NCI-H1930 (cell line): Measurements from ENCODE around the gene REEP2.

Experiments used
- DNase-seq, 2 experiments: peaks; one replicate each; lab custom pipeline; 2025; lab: John Stamatoyannopoulos, UW

Gene REEP2

DNA sequence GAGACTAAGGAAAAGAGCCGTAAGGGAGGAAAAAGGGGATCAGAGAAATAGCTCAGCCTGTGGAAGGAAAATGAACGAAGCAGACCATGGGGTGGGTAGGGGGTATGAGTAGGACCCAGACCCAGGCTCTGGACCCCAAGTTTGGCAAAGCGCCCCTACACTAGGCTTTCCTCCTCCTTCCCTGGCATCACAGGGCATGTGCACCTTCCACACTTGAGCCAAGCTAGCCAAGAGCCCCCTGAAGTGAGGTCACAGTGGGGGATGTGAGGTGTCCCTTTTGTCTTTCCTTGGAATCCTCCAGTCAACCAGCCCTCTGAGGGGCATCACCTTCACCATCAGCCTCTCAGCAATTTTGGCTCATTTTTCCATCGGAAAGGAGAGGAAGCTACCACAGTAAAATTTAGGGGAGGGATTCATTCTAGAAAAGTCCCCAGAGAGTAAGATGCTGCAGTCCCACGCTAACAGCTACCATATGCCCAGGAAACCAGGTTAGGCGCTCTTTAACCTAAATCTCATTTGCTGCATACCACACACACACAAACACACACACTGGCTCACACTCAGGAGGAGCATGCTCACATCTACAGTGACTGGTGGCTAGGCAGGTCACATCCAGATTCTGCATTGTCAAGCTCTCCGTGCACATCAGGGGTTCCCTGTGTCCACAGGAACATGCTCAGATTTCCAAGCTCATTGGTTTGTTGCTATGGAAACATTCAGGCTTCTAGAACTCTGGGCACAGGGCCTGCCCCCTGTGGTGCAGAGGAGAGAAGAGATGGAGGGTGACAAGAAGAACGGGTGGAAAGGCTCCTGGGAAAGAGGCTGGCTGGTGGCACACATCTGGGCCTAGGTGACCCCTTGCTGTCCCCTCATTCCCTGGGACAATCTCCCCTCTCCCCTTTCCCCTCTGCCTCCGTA, 9.9 kb downstream of the REEP2 start:
- peak; percentile 22 to 67 for DNase-seq

DNA sequence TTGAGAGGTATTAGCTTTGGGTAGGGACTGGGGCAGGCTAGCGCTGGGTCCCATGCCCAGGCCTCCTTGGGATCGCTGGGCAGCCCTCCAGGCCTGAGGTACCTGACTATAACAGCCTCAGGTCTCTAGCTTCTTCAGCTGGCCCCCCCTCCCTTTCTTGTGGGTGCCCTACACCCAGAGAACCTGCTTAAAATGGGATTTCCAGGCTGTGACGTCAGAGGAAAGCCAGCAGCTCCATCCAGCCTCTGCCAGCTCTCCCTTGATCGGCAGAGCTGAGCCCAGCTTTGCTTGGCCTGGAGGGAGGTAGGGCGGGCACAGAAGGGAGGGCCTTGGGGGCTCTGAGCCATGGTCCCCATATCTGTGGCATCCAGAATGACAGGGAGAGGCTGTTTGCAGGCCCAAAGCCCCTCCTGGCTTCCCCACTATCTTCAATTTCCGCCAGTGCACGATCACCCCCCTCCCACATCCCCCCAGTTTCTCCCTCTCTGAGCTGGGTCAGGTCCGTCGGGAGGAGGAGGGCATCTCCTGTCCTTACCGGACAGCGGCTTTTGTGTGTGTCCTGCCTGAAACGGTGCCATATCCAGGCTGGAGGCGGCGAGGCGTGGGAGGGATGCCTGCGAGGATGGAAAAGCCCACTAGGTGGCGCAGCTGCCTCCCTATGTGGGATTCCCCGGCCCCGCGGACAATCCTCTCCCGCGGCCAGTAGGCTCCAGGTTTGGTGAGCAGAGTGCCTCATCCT, 10.8 kb downstream of the REEP2 start:
- peak; percentile 40 to 74 for DNase-seq

DNA sequence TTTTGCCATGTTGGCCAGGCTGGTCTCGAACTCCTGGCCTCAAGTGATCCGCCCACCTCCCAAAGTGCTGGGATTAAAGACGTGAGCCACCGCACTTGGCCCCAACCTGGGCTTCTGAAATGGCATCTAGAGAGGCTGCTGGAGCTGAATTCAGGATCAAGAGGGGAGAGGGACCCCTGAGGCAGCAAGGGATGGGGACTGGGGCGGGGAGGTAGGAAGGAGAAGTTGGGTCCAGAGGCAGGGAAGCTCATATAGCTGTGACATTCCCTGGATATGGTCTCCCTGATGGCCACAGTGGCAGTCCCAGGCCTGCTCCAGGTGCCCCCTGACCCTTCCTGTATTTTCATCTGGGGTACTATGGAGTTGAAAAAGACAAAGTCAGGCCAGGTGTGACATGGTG, 12.1 kb downstream of the REEP2 start:
- no peak for DNase-seq

DNA sequence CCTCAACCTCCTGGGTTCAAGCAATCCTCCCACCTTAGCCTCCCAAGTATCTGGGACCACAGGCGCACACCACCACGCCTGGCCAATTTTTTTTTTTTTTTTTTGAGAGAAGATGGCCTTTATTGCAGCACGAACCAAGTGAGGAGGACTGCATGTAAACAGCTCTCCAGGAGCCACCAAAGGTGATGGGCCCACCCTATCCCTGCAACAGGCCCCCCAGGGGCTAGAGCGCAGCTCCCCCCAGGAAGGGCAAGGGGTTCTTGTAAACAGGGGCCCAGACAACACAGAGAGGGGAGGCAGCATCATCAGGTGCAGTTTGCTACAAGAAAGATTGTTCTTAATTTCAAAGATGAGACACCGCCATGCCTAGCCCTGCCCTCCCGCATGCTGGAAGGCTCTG, 13.9 kb downstream of the REEP2 start:
- DNase-seq: no peak

DNA sequence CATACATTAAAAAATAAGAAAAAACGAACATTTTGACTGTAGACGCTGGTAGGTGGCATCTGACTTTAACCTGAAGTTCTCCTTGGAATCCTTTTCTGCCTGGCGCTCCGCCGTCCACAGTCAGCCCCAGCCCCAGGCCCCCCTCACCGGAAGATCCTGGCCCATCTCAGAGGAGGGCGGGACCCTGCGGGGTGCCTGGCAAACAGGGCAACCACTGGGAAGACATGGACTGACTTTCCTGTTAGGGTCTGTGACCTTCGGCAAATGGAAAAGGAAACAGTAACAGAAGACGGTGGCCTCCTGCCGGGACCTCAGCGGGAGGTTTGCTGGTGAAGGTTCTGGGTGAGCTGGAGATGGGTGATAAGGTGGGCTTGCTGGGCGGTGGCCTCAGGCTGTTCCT, 14.7 kb downstream of the REEP2 start:
- no peak for DNase-seq

DNA sequence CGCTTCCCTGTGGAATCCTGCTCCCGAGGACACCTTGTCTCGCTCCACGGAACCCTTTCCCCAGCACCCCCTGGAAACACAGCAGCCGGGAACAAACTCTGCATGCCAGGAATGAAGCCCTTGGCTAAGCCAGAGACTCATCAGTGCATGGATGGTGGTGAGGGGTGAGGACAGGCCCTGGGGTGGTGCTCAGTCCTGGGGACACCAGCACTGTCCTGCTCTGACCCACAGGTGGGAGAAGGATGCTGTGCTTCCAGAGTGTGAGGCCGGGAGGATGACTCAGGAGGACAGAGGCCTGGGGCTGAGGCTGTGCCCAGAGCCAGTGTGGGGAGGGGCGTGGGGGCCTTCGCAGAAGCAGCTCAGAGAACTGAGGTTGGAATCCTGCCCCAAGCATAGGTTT, 15.3 kb downstream of the REEP2 start:
- DNase-seq: no peak

DNA sequence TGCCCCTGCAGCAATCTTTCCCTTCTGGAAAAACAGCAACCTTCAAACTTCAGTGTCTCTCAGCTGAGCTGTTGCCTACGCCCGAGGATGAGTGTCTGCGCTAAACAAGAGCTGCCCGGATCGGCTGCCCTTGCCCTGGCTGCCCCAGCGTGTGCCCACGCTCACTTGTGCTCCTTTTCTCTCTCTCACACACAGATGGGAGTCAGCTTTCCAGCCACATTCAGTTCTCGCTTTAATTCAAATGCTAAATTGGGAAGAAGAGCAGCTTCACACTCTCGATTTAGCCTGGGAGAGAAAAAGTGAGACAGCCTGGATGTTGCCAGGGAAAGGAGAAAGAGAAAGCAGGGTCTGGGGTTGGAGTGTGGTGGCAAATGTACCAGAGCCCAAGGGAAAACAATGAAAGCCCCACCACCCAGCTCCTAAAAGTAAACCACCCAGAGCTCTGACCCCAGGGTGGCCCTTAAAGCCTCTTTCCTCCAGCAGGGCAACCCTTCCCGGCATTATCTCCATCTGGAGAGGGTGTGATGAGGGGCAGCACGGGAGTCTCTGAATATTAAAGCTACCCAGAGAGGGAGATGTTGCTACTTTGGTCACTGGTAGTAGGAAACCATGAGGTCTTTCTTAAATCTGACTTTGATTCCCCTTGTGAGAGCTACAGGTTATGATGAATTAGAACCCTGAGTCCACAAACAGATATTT, 16.5 kb downstream of the REEP2 start:
- DNase-seq: no peak

DNA sequence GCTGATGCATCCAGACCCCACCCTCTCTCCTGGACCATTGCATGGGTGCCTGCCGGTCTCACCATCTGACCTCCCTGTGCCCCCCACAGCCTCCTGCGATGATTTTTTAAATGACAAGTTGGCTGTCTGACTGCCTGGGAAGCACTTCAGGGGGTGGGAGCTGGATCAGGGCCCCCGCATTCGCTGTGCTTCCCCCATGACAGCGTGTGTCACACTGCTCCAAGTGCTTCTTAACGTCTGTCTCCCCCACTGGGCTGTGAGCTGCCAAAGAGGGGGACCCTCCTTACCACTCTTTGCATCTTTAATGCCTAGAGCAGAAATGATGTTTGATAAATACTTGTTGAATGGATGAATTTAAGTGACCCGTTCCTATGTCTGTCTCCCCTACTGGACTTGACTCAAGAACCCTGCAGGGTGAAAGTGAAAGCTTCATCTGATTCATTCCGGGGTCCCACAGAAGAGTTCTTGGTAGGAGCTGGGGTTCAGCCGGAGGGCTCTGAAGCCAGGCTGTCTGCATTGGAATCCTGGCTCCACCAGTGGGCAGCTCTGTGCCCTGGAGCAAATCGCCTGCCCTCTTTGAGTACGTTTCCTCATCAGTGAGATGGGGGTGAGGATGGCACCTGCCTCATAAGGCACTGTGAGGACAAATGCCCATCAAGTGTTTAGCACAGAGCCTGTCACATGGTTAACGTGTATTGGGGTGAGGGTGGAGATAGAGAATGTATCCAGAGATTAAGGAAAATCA, 18.8 kb downstream of the REEP2 start:
- no peak for DNase-seq

DNA sequence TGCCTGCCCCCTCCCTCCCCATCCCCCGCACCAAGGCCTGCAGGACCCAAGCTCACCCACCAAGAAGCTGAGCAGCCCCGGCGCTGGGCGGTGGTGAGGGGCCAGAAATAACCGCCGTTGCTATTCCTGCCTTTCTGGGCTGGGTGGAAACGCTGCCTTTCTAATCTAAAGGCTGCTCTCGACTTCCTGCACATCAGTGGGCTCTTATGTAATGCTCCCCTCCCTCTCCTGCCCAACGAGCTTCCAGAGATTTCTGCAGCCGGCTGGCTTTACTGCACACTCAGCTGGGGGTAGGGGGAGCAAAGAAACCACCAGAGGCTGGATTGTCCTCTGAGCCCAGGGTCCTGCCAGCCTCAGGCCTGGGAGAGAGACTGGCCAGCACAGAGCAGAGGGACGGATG, 19.5 kb downstream of the REEP2 start:
- no peak for DNase-seq

DNA sequence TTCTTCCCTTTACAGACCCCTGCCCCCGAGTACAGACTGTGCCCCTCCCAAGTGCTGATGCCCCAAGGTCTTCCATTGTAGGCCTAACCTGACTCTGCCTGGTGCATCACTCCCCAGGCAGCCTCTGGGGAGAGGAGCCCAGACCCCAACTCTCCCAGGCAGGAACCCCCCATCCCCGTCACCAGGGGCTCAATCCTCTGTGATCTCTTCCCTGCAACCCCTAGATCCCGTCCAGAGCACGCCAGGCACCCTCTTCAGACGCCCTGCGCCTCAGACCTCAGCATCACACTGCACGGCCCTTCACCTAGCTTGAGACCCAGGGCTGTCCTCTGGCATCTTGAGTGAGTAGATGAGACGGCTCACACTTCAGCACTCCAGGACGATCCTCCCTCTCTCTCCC, 20.0 kb downstream of the REEP2 start:
- no peak for DNase-seq

DNA sequence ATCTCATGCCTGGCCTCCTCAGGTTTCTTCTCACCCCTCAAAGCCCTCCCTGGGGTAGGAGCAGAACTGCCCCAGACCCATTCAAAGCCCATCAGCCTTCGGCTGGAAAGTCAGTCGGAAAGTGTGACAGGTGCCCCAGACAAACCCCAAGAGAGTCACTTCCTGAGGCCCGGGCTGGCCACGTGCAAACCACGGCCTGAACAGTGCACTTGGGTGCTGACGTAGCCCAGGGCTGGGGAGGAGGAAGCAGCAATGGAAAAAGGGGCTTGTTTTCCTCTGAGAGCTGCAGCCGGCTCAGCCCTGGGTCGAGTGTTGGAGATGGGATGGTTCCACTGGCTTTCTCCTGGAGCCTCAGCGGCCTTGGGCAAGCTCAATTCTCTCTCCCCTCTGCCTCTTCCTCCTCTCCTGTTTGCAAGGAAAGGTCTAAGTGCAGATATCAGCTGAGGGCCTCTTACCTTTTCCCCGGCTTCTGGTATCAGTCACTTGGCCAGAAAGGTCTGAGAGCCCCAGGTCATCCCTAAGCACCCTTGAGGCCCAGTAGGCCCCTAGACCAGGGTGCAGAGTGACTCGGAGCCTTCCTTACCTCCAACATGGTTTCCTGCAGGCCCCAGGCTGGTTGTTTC, 20.6 kb downstream of the REEP2 start:
- DNase-seq: no peak

DNA sequence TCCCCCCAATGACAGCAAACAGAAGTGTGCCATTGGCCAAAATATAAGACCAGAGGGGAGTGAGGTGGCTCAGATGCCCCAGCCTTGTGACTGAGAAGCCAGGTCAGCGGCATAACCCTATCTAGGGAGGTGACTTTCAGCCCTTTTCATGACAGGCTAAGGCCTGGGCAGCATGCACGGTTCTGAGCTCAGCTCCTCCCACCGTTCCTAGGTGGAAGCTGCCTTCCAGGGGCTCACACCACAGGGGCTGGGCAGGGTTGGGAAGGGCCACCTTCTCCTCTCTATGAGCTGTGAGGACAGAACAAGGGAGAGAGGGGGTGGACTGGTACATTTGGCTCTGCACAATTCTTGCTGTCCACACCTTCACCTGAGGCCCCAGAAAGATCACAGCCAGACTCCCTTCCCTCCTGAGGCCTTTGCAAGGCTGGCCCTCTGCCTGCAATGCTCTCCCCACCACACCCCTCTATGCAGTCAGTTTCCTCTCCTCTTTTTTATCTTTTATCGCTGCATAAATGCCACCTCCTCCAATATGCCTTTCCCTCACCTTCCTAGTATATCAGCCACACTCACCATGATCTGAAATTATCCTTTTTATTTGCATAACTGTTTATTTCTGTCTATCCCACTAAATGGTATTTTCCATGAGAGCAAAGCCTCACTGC, 21.3 kb downstream of the REEP2 start:
- DNase-seq: no peak

DNA sequence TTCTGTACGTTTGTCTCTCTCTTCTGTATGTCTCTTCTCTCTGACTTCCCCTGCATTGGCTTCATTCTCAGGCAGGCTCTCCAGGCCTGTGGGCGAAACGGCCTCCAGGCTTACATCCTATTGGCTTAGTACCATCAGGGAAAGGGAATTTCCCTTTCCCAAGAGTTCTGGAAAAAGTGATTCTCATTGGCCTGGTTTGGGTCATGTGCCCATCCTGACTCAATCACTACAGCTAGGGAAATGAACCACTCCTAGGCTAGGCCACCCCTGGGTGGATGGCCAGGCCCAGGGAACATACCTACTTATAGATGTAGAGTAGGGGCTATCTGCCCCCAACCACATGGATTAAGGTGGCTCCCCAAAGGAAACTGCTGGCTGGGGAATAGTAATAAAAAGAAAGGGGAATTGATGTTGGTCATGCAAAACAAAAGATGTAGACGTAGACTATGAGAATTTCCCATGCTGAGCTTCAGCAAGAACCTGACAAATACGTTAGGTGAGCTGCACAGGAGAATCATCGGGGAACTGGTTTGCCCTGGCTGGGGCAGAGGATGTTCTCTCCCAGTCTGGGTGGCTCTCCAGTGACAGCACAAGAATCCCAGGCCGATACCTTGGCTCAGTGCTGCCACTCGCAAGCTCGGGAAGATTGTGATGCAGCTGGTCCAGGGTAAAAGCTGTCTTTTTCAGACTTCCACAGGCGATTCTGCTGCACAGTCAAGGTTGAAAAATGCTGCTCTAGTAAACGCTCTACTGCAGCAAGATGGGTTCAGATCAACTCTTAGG, 22.7 kb downstream of the REEP2 start:
- no peak for DNase-seq

DNA sequence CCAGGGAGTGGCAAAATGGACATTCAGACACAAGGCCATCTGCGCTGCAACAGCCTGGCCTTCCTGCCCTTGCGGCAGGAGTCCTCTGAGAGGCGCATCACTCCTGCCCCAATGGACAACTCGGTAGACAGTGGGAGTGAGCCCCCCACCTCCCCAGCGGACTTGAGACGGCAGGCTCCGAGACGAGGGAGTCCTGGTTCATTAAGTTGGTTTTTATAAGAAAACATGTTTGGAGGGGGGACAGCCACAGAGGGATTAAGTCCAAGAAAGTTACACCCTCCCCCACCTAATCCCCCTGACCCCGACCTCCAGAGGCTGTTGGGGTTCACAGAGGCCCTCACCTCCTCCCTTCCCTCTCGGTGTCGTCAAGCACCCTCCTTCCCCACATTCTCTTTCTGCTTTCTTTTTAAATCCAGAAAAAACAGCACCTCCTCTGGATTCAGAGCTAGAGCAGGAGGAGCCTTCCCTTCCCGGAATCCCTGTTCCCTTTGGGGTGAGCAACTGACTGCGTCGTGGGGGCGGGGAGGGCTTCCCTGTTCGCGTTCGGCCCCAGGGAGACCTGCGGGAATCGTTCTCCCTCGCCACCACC, 24.7 kb downstream of the REEP2 start:
- no peak for DNase-seq

DNA sequence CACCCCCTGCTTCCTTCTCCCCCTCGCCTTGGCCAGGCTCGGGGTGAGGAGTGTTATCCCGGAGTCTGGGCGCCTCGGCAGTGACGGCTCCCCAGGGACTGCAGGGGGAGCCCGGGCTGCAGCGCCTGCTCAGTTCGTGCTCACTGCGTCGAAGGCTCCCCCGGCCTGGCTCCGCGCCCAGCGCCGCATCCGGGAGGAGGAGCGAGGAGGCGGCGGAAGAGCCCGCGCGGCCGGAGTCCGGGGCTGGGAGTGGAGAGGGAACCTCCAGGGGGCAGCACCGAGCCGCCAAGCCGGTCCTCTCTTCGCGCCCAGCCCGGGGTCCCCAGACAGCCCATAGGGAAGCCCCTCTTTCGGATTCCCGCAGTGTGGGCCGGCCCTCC, 25.1 kb downstream of the REEP2 start:
- peak; percentile 80 to 89 for DNase-seq

DNA sequence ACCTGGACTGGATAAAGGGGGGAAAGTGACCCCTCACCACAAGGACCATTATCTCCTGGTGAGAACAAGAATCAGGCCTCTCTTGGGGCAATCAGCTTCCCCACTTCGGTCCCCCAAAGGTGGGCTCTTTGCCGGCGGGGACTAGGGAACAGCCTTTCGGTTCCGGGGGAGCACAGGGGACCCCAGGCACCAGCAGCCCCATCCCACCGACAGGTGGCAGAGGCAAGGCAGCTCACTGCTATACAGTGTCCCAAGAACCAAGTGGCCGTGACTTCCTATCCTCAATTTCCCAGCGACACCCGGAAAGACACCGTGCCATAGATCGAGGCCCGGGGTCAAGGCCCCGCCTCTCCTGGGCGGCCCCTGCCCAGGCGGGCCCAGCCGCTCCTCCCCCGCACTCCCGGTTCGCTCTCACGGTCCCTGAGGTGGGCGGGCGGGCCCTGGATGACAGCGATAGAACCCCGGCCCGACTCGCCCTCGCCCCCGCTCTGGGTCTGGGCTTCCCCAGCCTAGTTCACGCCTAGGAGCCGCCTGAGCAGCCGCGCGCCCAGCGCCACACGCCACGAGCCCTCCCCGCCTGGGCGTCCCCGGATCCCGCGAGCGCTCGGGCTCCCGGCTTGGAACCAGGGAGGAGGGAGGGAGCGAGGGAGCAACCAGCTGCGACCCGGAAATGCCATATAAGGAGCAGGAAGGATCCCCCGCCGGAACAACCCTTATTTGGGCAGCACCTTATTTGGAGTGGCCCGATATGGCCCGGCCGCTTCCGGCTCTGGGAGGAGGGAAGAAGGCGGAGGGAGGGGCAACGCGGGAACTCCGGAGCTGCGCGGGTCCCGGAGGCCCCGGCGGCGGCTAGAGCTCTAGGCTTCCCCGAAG, 25.8 kb downstream of the REEP2 start:
- DNase-seq: peak; percentile 91 to 94

DNA sequence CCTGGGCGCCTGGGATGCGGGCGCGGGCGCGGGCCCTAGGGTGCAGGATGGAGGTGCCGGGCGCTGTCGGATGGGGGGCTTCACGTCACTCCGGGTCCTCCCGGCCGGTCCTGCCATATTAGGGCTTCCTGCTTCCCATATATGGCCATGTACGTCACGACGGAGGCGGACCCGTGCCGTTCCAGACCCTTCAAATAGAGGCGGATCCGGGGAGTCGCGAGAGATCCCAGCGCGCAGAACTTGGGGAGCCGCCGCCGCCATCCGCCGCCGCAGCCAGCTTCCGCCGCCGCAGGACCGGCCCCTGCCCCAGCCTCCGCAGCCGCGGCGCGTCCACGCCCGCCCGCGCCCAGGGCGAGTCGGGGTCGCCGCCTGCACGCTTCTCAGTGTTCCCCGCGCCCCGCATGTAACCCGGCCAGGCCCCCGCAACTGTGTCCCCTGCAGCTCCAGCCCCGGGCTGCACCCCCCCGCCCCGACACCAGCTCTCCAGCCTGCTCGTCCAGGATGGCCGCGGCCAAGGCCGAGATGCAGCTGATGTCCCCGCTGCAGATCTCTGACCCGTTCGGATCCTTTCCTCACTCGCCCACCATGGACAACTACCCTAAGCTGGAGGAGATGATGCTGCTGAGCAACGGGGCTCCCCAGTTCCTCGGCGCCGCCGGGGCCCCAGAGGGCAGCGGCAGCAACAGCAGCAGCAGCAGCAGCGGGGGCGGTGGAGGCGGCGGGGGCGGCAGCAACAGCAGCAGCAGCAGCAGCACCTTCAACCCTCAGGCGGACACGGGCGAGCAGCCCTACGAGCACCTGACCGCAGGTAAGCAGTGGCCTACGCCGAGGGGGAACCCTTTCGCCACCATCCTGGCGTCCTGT, 26.6 kb downstream of the REEP2 start, which contains the start of gene EGR1:
TSS of gene EGR1 (plus strand) at position 219 of the 864 bp plus-strand sequence. CDS start at position 502, 283 bp downstream.
- DNase-seq: peak; percentile 61 to 81
